Colonic mucosa (tissue), 4 donors: ENCODE data around the gene CHGA. TPM values are rescaled to one million over a fixed set of nuclear protein-coding genes. Genes with fewer than 3 reads are reported as not detected.

ENCODE experiments used
- DNase-seq: peaks from one replicate; pipeline ENCODE4 v3.0.0-alpha.2; 2020
- H3K27ac ChIP-seq: fragments of 200-600 bp; one replicate; pipeline ENCODE4 v1.8.0; 2021
- H3K27me3 ChIP-seq: fragments of 200-600 bp; one replicate; pipeline ENCODE4 v1.8.0; 2021
- H3K36me3 ChIP-seq: fragments of 200-600 bp; one replicate; pipeline ENCODE4 v1.8.0; 2021
- H3K4me1 ChIP-seq: fragments of 200-600 bp; one replicate; pipeline ENCODE4 v1.8.0; 2021; ENCODE audit warnings: mild to moderate bottlenecking
- H3K4me3 ChIP-seq: fragments of 200-600 bp; one replicate; pipeline ENCODE4 v1.8.0; 2021
- H3K9ac ChIP-seq, 2 donors: one replicate each; pipeline ENCODE4 v1.7.0; 2013; ENCODE audit warnings: control low read depth in 2 of 2, low read depth in 2 of 2, low read length in 2 of 2
- H3K9me3 ChIP-seq: fragments of 200-600 bp; one replicate; pipeline ENCODE4 v1.8.0; 2021
- CTCF ChIP-seq: fragments of 200-600 bp; IDR thresholded peaks from one replicate; pipeline ENCODE4 v1.8.0; 2022; ENCODE audit warnings: antibody characterized with exemption, mild to moderate bottlenecking
- intact Hi-C: fragments of 100-400 bp; cut with DNase I; formaldehyde crosslinking; loops from one replicate; pipeline ENCODE4 v1.14.1; 2022
- total RNA-seq, 2 donors: library from RNA; stranded (reverse); fragmentation: NEBNext Ultra II Directional in 1 of 2; extraction: Animal tissue kit (Norgen Biotek cat#: 25700) in 1 of 2; gene quantifications; one replicate each; pipeline ENCODE4 v1.2.1, GENCODE V29; 2021
- donor health status: healthy.
- donor health status: DM: no; HTN: no; CAD: no.
- donor health status: DM: no; HTN: no; CAD: no.

The CHGA gene
- total RNA-seq, 2 donors from 2014 or later = 137 to 326 TPM

GRCh38 chr14:92980866-92981265 lies 57.9 kb downstream of the CHGA start:
- H3K4me3 ChIP-seq = no peak overlapping the region
- intact Hi-C loops = no loop called here
- no peak overlapping the region for H3K27ac ChIP-seq
- DNase-seq = no peak
- no peaks in the 10 kb centered on the region for H3K27me3 ChIP-seq
- no peaks in the 10 kb centered on the region for H3K4me1 ChIP-seq
- TF ChIP-seq CTCF = no peak
- H3K36me3 ChIP-seq = no peaks in the 10 kb centered on the region
- no peaks in the 10 kb centered on the region for H3K9me3 ChIP-seq
- H3K9ac ChIP-seq = no peak overlapping the region

- no peak for TF ChIP-seq CTCF
- H3K27ac ChIP-seq = no peak overlapping the region
- intact Hi-C loops = no loop called here
- H3K9ac ChIP-seq = no peak overlapping the region
- no peaks in the 10 kb centered on the region for H3K9me3 ChIP-seq
- no peaks in the 10 kb centered on the region for H3K36me3 ChIP-seq
- no peaks in the 10 kb centered on the region for H3K27me3 ChIP-seq
- DNase-seq = no peak
- no peaks in the 10 kb centered on the region for H3K4me1 ChIP-seq
- no peak overlapping the region for H3K4me3 ChIP-seq
Observed at GRCh38 chr14:92981726-92982125, 58.8 kb downstream of the CHGA start.

- DNase-seq = no peak
- Histone ChIP-seq H3K27me3 (no peaks in the 10 kb centered on the region), H3K9ac (no peak overlapping the region), H3K27ac (no peak overlapping the region), H3K4me1 (no peaks in the 10 kb centered on the region), H3K9me3 (no peaks in the 10 kb centered on the region), H3K4me3 (no peak overlapping the region), H3K36me3 (no peaks in the 10 kb centered on the region)
- no peak for TF ChIP-seq CTCF
- intact Hi-C loops = no loop called here
Observed at GRCh38 chr14:92982956-92983355, 60.0 kb downstream of the CHGA start.

GRCh38 chr14:92984082-92984788 lies 61.3 kb downstream of the CHGA start:
- DNase-seq = no peak
- TF ChIP-seq CTCF = no peak
- H3K27me3 ChIP-seq = no peaks in the 10 kb centered on the region
- intact Hi-C loops = no loop called here
- H3K4me1 ChIP-seq = no peaks in the 10 kb centered on the region
- no peak overlapping the region for H3K9ac ChIP-seq
- no peaks in the 10 kb centered on the region for H3K9me3 ChIP-seq
- H3K27ac ChIP-seq = no peak overlapping the region
- no peak overlapping the region for H3K4me3 ChIP-seq
- no peaks in the 10 kb centered on the region for H3K36me3 ChIP-seq

Other genes with a start within 250 kb of the CHGA start
- 100 to 1,000 TPM in 1 of 2 donors, 10 to 100 TPM in 1; 70.0 to 107 TPM for gene LGMN, start 174.5 kb upstream of the CHGA start, total RNA-seq
- gene GOLGA5, start 128.8 kb upstream of the CHGA start, total RNA-seq = 10 to 100 TPM; 32.9 to 49.4 TPM
- 100 to 1,000 TPM; 118 to 134 TPM for gene ITPK1, start 192.8 kb downstream of the CHGA start, total RNA-seq